GM23338 (cell line): ENCODE results near the gene LCE1C.

Experiments used
- CTCF ChIP-seq, 2 experiments: fragments of 200-600 bp in 1 of 2; sonication (generic) in 1 of 2; conservative IDR thresholded peaks; 2 replicates each; pipeline versions ENCODE4 v1.5.1 to v1.6.1; 2016 to 2017; ENCODE audit warnings: antibody characterized with exemption in 2 of 2, low read depth in 2 of 2, mild to moderate bottlenecking in 2 of 2, moderate library complexity in 1 of 2
- ETS1 ChIP-seq: IDR thresholded peaks from 2 replicates; pipeline ENCODE4 v1.6.1; 2016; ENCODE audit warnings: antibody characterized with exemption
- EZH2 ChIP-seq: fragments of 200-600 bp; sonication (generic); IDR thresholded peaks from one replicate; pipeline ENCODE4 v1.8.0; 2017; ENCODE audit warnings: antibody characterized with exemption, mild to moderate bottlenecking, low read depth; ENCODE audit not compliant: unreplicated experiment
- POLR2AphosphoS5 ChIP-seq: IDR thresholded peaks from 2 replicates; pipeline ENCODE4 v1.6.1; 2016; ENCODE audit warnings: antibody characterized with exemption, low read depth
- REST ChIP-seq: IDR thresholded peaks from one replicate; pipeline ENCODE4 v1.6.1; 2018; ENCODE audit warnings: antibody characterized with exemption; ENCODE audit not compliant: unreplicated experiment
- ZNF114 ChIP-seq: fragments of 250-450 bp; sonication (Bioruptor Pico); IDR thresholded peaks from 2 replicates; pipeline ENCODE4 v1.5.0; 2020; ENCODE audit warnings: mild to moderate bottlenecking, moderate library complexity

GRCh38 chr1:152756872-152757271, 49.6 kb downstream of the LCE1C start:
- TF ChIP-seq CTCF (conservative IDR thresholded peaks at IDR 0.05; ENCODE audit: low read depth in 2 of 2) (no peak), REST (no peak), EZH2 (no peak), ZNF114 (CRISPR knock-in tag) (no peak), ETS1 (no peak), POLR2AphosphoS5 (no peak)
